ENCODE measurements around the gene PEX11G.

PEX11G gene

DNA sequence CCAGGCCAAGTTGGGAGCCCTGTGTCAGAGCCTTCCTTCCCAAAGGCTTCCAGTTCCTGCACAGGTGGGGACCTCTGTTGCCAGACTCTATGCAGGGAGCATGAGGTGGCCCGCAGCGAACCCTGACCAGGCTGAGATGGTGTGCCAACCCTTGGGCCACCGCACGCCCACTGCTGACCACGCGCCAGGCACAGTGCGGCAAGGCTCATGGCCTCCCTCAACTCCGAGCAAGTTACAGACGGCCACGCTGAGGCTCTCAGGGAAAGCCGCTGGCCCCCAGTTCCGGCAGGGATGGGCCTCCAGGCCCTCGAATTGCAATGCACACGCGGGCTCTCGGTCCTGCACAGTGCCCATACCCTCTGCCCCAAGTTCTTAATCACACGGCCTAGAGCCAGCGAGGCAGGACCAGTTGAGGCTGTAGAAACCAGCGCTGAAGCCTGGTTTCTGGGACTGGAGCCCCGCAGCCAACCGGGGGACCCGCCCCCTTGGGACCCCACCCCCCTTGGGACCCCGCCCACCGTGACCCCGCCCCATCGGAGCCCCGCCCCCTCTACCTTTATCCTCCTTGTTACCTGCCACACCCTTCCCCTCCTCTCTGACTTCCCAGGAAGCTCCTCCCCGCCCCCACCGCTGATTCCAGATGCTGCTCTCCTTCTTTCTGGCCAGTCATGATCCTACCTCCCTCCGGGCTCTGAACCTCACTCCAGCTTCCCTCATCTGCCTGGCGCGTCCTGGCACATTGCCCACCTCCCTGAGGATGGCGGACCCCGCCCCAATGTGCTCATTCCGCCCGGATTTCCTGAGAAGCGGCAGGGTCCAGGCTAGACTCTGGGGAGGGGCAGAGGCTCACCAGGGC, 6.0 kb downstream of the PEX11G start:
- TF ChIP-seq, protein P1, sequence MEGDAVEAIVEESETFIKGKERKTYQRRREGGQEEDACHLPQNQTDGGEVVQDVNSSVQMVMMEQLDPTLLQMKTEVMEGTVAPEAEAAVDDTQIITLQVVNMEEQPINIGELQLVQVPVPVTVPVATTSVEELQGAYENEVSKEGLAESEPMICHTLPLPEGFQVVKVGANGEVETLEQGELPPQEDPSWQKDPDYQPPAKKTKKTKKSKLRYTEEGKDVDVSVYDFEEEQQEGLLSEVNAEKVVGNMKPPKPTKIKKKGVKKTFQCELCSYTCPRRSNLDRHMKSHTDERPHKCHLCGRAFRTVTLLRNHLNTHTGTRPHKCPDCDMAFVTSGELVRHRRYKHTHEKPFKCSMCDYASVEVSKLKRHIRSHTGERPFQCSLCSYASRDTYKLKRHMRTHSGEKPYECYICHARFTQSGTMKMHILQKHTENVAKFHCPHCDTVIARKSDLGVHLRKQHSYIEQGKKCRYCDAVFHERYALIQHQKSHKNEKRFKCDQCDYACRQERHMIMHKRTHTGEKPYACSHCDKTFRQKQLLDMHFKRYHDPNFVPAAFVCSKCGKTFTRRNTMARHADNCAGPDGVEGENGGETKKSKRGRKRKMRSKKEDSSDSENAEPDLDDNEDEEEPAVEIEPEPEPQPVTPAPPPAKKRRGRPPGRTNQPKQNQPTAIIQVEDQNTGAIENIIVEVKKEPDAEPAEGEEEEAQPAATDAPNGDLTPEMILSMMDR (IDR thresholded peaks at IDR 0.05; ENCODE audit: low read depth, low read length) = no peak
- Histone ChIP-seq H3K9me3 (ENCODE audit: severe bottlenecking) (peaks cover 5% of the 10 kb centered on the region), H3K4me3 (ENCODE audit: low read depth, low read length) (no peak overlapping the region), H3K27ac (no peak overlapping the region), H3K27me3 (ENCODE audit: insufficient read depth, low read depth, severe bottlenecking) (no peaks in the 10 kb centered on the region), H3K36me3 (no peaks in the 10 kb centered on the region)
- DNase-seq = no peak

DNA sequence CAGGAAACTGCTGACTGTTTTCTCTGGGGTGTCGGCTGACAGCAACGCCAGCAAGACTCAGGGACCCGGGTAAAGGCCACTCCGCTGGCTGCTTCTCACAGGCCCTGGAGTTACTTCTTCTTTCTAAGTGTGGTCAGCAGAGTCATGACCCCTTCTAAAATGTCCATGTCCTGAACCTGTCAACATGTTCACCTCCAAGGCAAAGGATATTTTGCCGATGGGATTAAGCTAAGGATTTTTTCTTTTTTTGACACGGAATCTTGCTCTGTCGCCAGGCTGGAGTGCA, 7.9 kb downstream of the PEX11G start:
- H3K27ac ChIP-seq = no peak overlapping the region
- H3K4me3 ChIP-seq (ENCODE audit: low read depth, low read length) = no peak overlapping the region
- peaks cover 5% of the 10 kb centered on the region for H3K9me3 ChIP-seq (ENCODE audit: severe bottlenecking)
- no peaks in the 10 kb centered on the region for H3K36me3 ChIP-seq
- TF ChIP-seq, protein P1 (IDR thresholded peaks at IDR 0.05; ENCODE audit: low read depth, low read length) = no peak
- H3K27me3 ChIP-seq (ENCODE audit: insufficient read depth, low read depth, severe bottlenecking) = no peaks in the 10 kb centered on the region
- DNase-seq = no peak

- Histone ChIP-seq H3K9me3 (ENCODE audit: severe bottlenecking) (peaks cover 5% of the 10 kb centered on the region), H3K27me3 (ENCODE audit: insufficient read depth, low read depth, severe bottlenecking) (no peaks in the 10 kb centered on the region), H3K4me3 (ENCODE audit: low read depth, low read length) (no peak overlapping the region), H3K36me3 (no peaks in the 10 kb centered on the region), H3K27ac (no peak overlapping the region)
- no peak for DNase-seq
- TF ChIP-seq, protein P1 (IDR thresholded peaks at IDR 0.05; ENCODE audit: low read depth, low read length) = no peak
These were observed 8.4 kb downstream of the PEX11G start for GRCh38 chr19:7480222-7480969.

GRCh38 chr19:7478843-7479227, 10.0 kb downstream of the PEX11G start:
- TF ChIP-seq, protein P1 (IDR thresholded peaks at IDR 0.05; ENCODE audit: low read depth, low read length) = no peak
- no peak for DNase-seq
- H3K9me3 ChIP-seq (ENCODE audit: severe bottlenecking) = peaks cover 5% of the 10 kb centered on the region
- no peak overlapping the region for H3K27ac ChIP-seq
- H3K27me3 ChIP-seq (ENCODE audit: insufficient read depth, low read depth, severe bottlenecking) = no peaks in the 10 kb centered on the region
- no peak overlapping the region for H3K4me3 ChIP-seq (ENCODE audit: low read depth, low read length)
- no peaks in the 10 kb centered on the region for H3K36me3 ChIP-seq

- TF ChIP-seq, protein P1 (IDR thresholded peaks at IDR 0.05; ENCODE audit: low read depth, low read length) = no peak
- H3K9me3 ChIP-seq (ENCODE audit: severe bottlenecking) = peaks cover 5% of the 10 kb centered on the region
- no peaks in the 10 kb centered on the region for H3K36me3 ChIP-seq
- H3K4me3 ChIP-seq (ENCODE audit: low read depth, low read length) = no peak overlapping the region
- no peak for DNase-seq
- no peak overlapping the region for H3K27ac ChIP-seq
- no peaks in the 10 kb centered on the region for H3K27me3 ChIP-seq (ENCODE audit: insufficient read depth, low read depth, severe bottlenecking)
These were observed 10.5 kb downstream of the PEX11G start for GRCh38 chr19:7478173-7478842.
